Measurements from ENCODE around the gene SLC25A47.
"Not testable (repeated sequence)": the region's sequence is repeated elsewhere in the genome, so short reads cannot be mapped to it uniquely, and the experiment has no call there.

Gene SLC25A47

GRCh38 chr14:100283984-100284881 lies 38.9 kb upstream of the SLC25A47 start:
- no peak overlapping the region for H3K27ac ChIP-seq (ENCODE audit: low read depth, low read length)
- no peak overlapping the region for H3K4me3 ChIP-seq (ENCODE audit: low read depth in 1 of 2, low read length in 2 of 2)
- no peaks in the 10 kb centered on the region for H3K9me3 ChIP-seq (ENCODE audit: control insufficient read depth in 1 of 2, low read length in 2 of 2)
- peaks cover 6 to 12% of the 10 kb centered on the region in 2 donors for H3K4me1 ChIP-seq (ENCODE audit: control insufficient read depth in 1 of 2, insufficient read depth in 2 of 2, low read length in 2 of 2)
- peak overlapping the region; percentile 72 to 73 for H3K9ac ChIP-seq (ENCODE audit: low read depth in 1 of 2, low read length in 2 of 2)
- peaks cover 2 to 19% of the 10 kb centered on the region in 2 donors for H3K36me3 ChIP-seq (ENCODE audit: control insufficient read depth in 1 of 2, insufficient read depth in 2 of 2, low read length in 2 of 2)
- H3K27me3 ChIP-seq (ENCODE audit: control insufficient read depth in 1 of 2, insufficient read depth in 2 of 2, low read length in 2 of 2): no peaks in the 10 kb centered on the region

GRCh38 chr14:100285021-100285912 lies 37.9 kb upstream of the SLC25A47 start:
- Histone ChIP-seq H3K27ac (ENCODE audit: low read depth, low read length) (peak overlapping the region; percentile 84), H3K9ac (ENCODE audit: low read depth in 1 of 2, low read length in 2 of 2) (peak overlapping the region; percentile 73 to 79)

GRCh38 chr14:100285913-100286400 lies 37.2 kb upstream of the SLC25A47 start:
- Histone ChIP-seq H3K9me3 (ENCODE audit: control insufficient read depth in 1 of 2, low read length in 2 of 2) (no peaks in the 10 kb centered on the region), H3K27ac (ENCODE audit: low read depth, low read length) (no peak overlapping the region), H3K36me3 (ENCODE audit: control insufficient read depth in 1 of 2, insufficient read depth in 2 of 2, low read length in 2 of 2) (peaks cover 2 to 18% of the 10 kb centered on the region in 2 donors), H3K9ac (ENCODE audit: low read depth in 1 of 2, low read length in 2 of 2) (peak overlapping the region in 1 of 2 donors; percentile 73), H3K4me3 (ENCODE audit: low read depth in 1 of 2, low read length in 2 of 2) (peak overlapping the region; percentile 66 to 71), H3K27me3 (ENCODE audit: control insufficient read depth in 1 of 2, insufficient read depth in 2 of 2, low read length in 2 of 2) (no peaks in the 10 kb centered on the region), H3K4me1 (ENCODE audit: control insufficient read depth in 1 of 2, insufficient read depth in 2 of 2, low read length in 2 of 2) (peaks cover 6 to 12% of the 10 kb centered on the region in 2 donors)

More at GRCh38 chr14:100285021-100285912, 37.9 kb upstream of the SLC25A47 start:
- peaks cover 2 to 13% of the 10 kb centered on the region in 2 donors for H3K36me3 ChIP-seq (ENCODE audit: control insufficient read depth in 1 of 2, insufficient read depth in 2 of 2, low read length in 2 of 2)
- H3K4me3 ChIP-seq (ENCODE audit: low read depth in 1 of 2, low read length in 2 of 2): peak overlapping the region; percentile 66 to 71
- H3K4me1 ChIP-seq (ENCODE audit: control insufficient read depth in 1 of 2, insufficient read depth in 2 of 2, low read length in 2 of 2): peaks cover 6 to 12% of the 10 kb centered on the region in 2 donors
- H3K9me3 ChIP-seq (ENCODE audit: control insufficient read depth in 1 of 2, low read length in 2 of 2): no peaks in the 10 kb centered on the region
- no peaks in the 10 kb centered on the region for H3K27me3 ChIP-seq (ENCODE audit: control insufficient read depth in 1 of 2, insufficient read depth in 2 of 2, low read length in 2 of 2)

DNA sequence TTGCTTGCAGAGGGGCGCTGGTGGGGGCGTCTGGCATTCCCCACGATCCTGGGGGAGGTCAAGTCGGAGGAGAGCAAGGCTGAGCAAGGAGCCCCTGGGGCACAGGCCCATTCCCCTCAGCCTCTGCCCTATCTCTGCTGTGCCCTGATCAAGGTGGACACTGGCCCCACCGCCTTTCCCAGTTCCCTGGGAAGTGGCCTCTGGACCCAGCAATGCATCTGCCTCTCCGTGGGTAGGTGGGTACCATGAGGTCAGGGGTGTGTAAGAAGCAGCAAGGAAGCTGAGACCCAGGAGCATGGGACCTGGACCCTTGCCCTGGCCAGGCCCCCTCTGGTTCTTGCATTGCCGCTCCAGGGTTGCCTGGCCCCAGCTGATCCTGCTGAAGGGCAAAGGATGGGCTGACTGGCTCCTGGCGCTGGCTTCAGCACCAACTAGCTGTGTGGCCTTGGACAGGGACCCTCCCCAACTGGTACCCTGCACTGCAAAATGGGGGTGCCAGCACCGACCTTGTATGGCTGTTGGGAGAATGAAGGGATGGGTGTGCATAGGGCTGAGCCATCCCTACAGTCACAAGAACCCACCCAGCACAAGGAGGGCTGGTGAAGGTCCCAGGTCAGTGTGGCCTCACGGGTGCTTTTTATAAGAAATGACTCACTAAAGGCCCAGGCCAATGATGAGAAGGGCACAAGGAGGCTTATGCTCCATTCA lies 36.5 kb upstream of the SLC25A47 start:
- H3K27me3 ChIP-seq (ENCODE audit: control insufficient read depth in 1 of 2, insufficient read depth in 2 of 2, low read length in 2 of 2): no peaks in the 10 kb centered on the region
- peaks cover 2 to 18% of the 10 kb centered on the region in 2 donors for H3K36me3 ChIP-seq (ENCODE audit: control insufficient read depth in 1 of 2, insufficient read depth in 2 of 2, low read length in 2 of 2)
- no peak overlapping the region for H3K27ac ChIP-seq (ENCODE audit: low read depth, low read length)
- H3K4me1 ChIP-seq (ENCODE audit: control insufficient read depth in 1 of 2, insufficient read depth in 2 of 2, low read length in 2 of 2): peaks cover 6 to 12% of the 10 kb centered on the region in 2 donors
- no peak overlapping the region for H3K9ac ChIP-seq (ENCODE audit: low read depth in 1 of 2, low read length in 2 of 2)
- no peak overlapping the region for H3K4me3 ChIP-seq (ENCODE audit: low read depth in 1 of 2, low read length in 2 of 2)
- no peaks in the 10 kb centered on the region for H3K9me3 ChIP-seq (ENCODE audit: control insufficient read depth in 1 of 2, low read length in 2 of 2)

GRCh38 chr14:100287202-100287997 lies 35.7 kb upstream of the SLC25A47 start:
- Histone ChIP-seq H3K4me1 (ENCODE audit: control insufficient read depth in 1 of 2, insufficient read depth in 2 of 2, low read length in 2 of 2) (peaks cover 6 to 12% of the 10 kb centered on the region in 2 donors), H3K36me3 (ENCODE audit: control insufficient read depth in 1 of 2, insufficient read depth in 2 of 2, low read length in 2 of 2) (peaks cover 0 to 16% of the 10 kb centered on the region in 2 donors), H3K9me3 (ENCODE audit: control insufficient read depth in 1 of 2, low read length in 2 of 2) (no peaks in the 10 kb centered on the region), H3K27ac (ENCODE audit: low read depth, low read length) (no peak overlapping the region), H3K27me3 (ENCODE audit: control insufficient read depth in 1 of 2, insufficient read depth in 2 of 2, low read length in 2 of 2) (no peaks in the 10 kb centered on the region), H3K9ac (ENCODE audit: low read depth in 1 of 2, low read length in 2 of 2) (no peak overlapping the region), H3K4me3 (ENCODE audit: low read depth in 1 of 2, low read length in 2 of 2) (no peak overlapping the region)

GRCh38 chr14:100287998-100288295 lies 35.2 kb upstream of the SLC25A47 start:
- H3K4me3 ChIP-seq (ENCODE audit: low read depth in 1 of 2, low read length in 2 of 2); H3K27ac ChIP-seq (ENCODE audit: low read depth, low read length); H3K9ac ChIP-seq (ENCODE audit: low read depth in 1 of 2, low read length in 2 of 2); H3K9me3 ChIP-seq (ENCODE audit: control insufficient read depth in 1 of 2, low read length in 2 of 2); H3K27me3 ChIP-seq (ENCODE audit: control insufficient read depth in 1 of 2, insufficient read depth in 2 of 2, low read length in 2 of 2): not testable (repeated sequence)
- peaks cover 0 to 17% of the 10 kb centered on the region in 2 donors for H3K36me3 ChIP-seq (ENCODE audit: control insufficient read depth in 1 of 2, insufficient read depth in 2 of 2, low read length in 2 of 2)
- H3K4me1 ChIP-seq (ENCODE audit: control insufficient read depth in 1 of 2, insufficient read depth in 2 of 2, low read length in 2 of 2): peaks cover 6 to 12% of the 10 kb centered on the region in 2 donors

DNA sequence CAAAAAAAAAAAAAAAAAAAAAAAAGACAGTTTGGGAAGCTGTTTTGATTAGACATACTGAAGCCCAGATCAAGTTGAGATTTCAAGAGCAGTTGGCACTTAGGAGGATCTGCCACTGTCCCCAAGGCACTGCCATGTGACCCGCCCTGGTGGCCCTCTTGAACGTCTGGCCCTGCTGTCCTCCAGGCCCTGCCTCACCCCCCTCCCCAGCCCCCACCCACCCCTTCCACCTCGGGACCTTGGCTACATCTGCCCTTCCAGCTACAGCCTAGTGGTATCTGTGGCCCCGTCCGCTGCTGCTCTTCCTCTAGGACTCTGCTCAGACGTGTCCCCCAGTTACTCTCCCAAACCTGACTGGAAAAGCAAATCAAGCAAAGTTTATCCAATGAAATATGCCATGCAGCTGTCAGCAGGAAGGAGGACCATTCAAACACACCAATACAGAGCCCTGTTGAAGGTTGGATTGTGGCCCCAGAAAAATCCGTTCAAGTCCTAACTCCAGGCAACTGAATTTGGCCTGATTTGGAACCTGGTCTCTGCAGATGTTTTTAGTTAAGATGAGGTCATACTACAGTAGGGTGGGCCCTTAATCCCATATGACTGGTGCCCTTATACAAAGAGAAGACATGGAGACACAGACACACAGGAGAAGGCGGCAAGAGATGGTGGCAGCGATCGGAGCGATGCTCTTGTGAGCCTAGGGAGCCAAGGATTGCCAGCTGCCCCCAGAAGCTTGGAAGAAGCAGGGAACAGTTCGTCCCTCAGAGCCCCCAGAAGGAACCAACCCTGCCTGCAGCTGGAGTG lies 34.6 kb upstream of the SLC25A47 start:
- Histone ChIP-seq H3K9me3 (ENCODE audit: control insufficient read depth in 1 of 2, low read length in 2 of 2) (no peaks in the 10 kb centered on the region), H3K4me1 (ENCODE audit: control insufficient read depth in 1 of 2, insufficient read depth in 2 of 2, low read length in 2 of 2) (peaks cover 6 to 12% of the 10 kb centered on the region in 2 donors), H3K9ac (ENCODE audit: low read depth in 1 of 2, low read length in 2 of 2) (no peak overlapping the region), H3K4me3 (ENCODE audit: low read depth in 1 of 2, low read length in 2 of 2) (no peak overlapping the region), H3K27ac (ENCODE audit: low read depth, low read length) (no peak overlapping the region), H3K36me3 (ENCODE audit: control insufficient read depth in 1 of 2, insufficient read depth in 2 of 2, low read length in 2 of 2) (peaks cover 0 to 14% of the 10 kb centered on the region in 2 donors), H3K27me3 (ENCODE audit: control insufficient read depth in 1 of 2, insufficient read depth in 2 of 2, low read length in 2 of 2) (no peaks in the 10 kb centered on the region)

DNA sequence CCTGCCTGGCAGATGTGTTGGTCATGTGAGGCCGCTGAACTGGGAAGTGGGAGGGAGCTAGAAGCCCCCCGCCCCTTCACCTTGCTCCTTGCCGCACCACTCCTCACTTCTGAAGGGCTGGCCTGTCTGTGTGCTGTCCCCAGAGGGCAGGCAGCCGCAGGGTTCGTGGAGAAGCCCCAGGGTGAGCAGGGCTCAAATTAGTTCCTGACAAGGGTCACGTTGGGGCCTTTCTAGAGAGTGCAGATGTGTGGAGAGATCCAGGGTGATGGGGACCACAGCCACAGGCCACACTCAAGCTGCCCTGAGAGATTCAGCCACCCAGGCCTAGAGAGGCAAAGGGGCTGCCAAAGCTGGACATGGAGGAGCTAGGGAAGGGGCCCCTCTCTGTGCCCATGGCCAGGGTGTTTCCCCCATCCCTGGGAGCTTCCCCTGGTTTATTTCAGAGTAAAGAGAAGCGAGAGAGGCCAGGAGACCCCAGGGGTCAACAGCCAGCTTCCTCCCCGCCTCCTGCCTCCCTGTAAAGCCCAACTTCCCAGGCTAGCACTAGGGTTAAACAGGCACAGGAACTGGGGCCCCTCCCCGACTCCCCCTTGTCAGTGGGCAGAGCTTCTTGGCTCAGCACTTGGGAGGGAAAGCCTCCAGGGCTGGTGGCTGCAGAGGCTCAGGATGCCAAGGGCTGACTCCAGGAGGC lies 33.1 kb upstream of the SLC25A47 start:
- Histone ChIP-seq H3K4me1 (ENCODE audit: control insufficient read depth in 1 of 2, insufficient read depth in 2 of 2, low read length in 2 of 2) (peaks cover 5 to 6% of the 10 kb centered on the region in 2 donors), H3K27me3 (ENCODE audit: control insufficient read depth in 1 of 2, insufficient read depth in 2 of 2, low read length in 2 of 2) (no peaks in the 10 kb centered on the region), H3K27ac (ENCODE audit: low read depth, low read length) (no peak overlapping the region), H3K36me3 (ENCODE audit: control insufficient read depth in 1 of 2, insufficient read depth in 2 of 2, low read length in 2 of 2) (peaks cover 0 to 14% of the 10 kb centered on the region in 2 donors), H3K9me3 (ENCODE audit: control insufficient read depth in 1 of 2, low read length in 2 of 2) (no peaks in the 10 kb centered on the region), H3K4me3 (ENCODE audit: low read depth in 1 of 2, low read length in 2 of 2) (no peak overlapping the region), H3K9ac (ENCODE audit: low read depth in 1 of 2, low read length in 2 of 2) (no peak overlapping the region)

Data from duodenal mucosa (tissue), 2 donors.